GM19240 (cell line): ENCODE measurements around the gene DNMT3L.
"Not testable (repeated sequence)": the region's sequence is repeated elsewhere in the genome, so short reads cannot be mapped to it uniquely, and the experiment has no call there.

Source experiments
- DNase-seq: peaks from one replicate; pipeline ENCODE4 v3.0.0; 2011; ENCODE audit warnings: low spot score; ENCODE audit not compliant: insufficient read length

DNMT3L gene

GRCh38 chr21:44261675-44262295 is at the start of gene DNMT3L:
TSS of gene DNMT3L (minus strand) at chr21:44261897. CDS start at chr21:44261259, 638 bp downstream.
- DNase-seq = no peak

GRCh38 chr21:44310628-44311507 is 49.2 kb upstream of the DNMT3L start:
- DNase-seq = no peak

GRCh38 chr21:44306936-44307704 is 45.4 kb upstream of the DNMT3L start:
- no peak for DNase-seq

- DNase-seq = no peak
Measured at GRCh38 chr21:44305691-44306090, 44.0 kb upstream of the DNMT3L start.

- DNase-seq = no peak
Measured at GRCh38 chr21:44304877-44305293, 43.2 kb upstream of the DNMT3L start.

- no peak for DNase-seq
Measured at GRCh38 chr21:44304011-44304616, 42.4 kb upstream of the DNMT3L start.

GRCh38 chr21:44303490-44303981 is 41.8 kb upstream of the DNMT3L start:
- no peak for DNase-seq

GRCh38 chr21:44302573-44303401 is 41.1 kb upstream of the DNMT3L start:
- not testable (repeated sequence) for DNase-seq

GRCh38 chr21:44301961-44302406 is 40.3 kb upstream of the DNMT3L start:
- no peak for DNase-seq

GRCh38 chr21:44301141-44301540 is 39.4 kb upstream of the DNMT3L start:
- DNase-seq = no peak

GRCh38 chr21:44300262-44300959 is 38.7 kb upstream of the DNMT3L start:
- peak; percentile 87 for DNase-seq

- peak; percentile 97 for DNase-seq
Measured at GRCh38 chr21:44299458-44300261, 38.0 kb upstream of the DNMT3L start, which contains the start of gene PFKL. TSS of gene PFKL (plus strand) at chr21:44300053. CDS start at chr21:44300106, 53 bp downstream.

- DNase-seq = no peak
Measured at GRCh38 chr21:44299085-44299457, 37.4 kb upstream of the DNMT3L start.

- DNase-seq = no peak
Measured at GRCh38 chr21:44298301-44298700, 36.6 kb upstream of the DNMT3L start.

- DNase-seq = peak; percentile 98
Measured at GRCh38 chr21:44297525-44298290, 36.0 kb upstream of the DNMT3L start.

GRCh38 chr21:44296916-44297315 is 35.2 kb upstream of the DNMT3L start:
- no peak for DNase-seq

- DNase-seq = no peak
Measured at GRCh38 chr21:44296103-44296519, 34.4 kb upstream of the DNMT3L start.

- DNase-seq = no peak
Measured at GRCh38 chr21:44295646-44296045, 33.9 kb upstream of the DNMT3L start.
